ENCODE results near the gene KCNN3.
A peak's percentile ranks its signal among the peaks of the same experiment; 100 is the strongest.

The KCNN3 gene

GRCh38 chr1:154760469-154760933 lies 109.6 kb downstream of the KCNN3 start:
- H3K4me3 ChIP-seq (replicated peaks; ENCODE audit: insufficient read depth, low read length), result no peak overlapping the region
- no peak overlapping the region for H3K27ac ChIP-seq (replicated peaks)
- peak in 1 of 2 experiments; percentile 36 for DNase-seq (ENCODE audit: low read depth in 1 of 2, low spot score in 1 of 2)
- H3K27me3 ChIP-seq (ENCODE audit: insufficient read depth, poor library complexity, severe bottlenecking), result peaks cover 41% of the 10 kb centered on the region
- TF ChIP-seq GABPA (IDR thresholded peaks at IDR 0.05; ENCODE audit: low read depth), result no peak
- TF ChIP-seq, protein P1, sequence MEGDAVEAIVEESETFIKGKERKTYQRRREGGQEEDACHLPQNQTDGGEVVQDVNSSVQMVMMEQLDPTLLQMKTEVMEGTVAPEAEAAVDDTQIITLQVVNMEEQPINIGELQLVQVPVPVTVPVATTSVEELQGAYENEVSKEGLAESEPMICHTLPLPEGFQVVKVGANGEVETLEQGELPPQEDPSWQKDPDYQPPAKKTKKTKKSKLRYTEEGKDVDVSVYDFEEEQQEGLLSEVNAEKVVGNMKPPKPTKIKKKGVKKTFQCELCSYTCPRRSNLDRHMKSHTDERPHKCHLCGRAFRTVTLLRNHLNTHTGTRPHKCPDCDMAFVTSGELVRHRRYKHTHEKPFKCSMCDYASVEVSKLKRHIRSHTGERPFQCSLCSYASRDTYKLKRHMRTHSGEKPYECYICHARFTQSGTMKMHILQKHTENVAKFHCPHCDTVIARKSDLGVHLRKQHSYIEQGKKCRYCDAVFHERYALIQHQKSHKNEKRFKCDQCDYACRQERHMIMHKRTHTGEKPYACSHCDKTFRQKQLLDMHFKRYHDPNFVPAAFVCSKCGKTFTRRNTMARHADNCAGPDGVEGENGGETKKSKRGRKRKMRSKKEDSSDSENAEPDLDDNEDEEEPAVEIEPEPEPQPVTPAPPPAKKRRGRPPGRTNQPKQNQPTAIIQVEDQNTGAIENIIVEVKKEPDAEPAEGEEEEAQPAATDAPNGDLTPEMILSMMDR (IDR thresholded peaks at IDR 0.05; ENCODE audit: insufficient read depth, low read length), result peak; percentile 13

- TF ChIP-seq GABPA (IDR thresholded peaks at IDR 0.05; ENCODE audit: low read depth) (no peak), POLR2AphosphoS5 (IDR thresholded peaks at IDR 0.05; ENCODE audit: low read depth) (no peak), SPI1 (IDR thresholded peaks at IDR 0.05; ENCODE audit: borderline replicate concordance, low read depth) (no peak)
- TF ChIP-seq, protein P1 (IDR thresholded peaks at IDR 0.05; ENCODE audit: insufficient read depth, low read length), result no peak
- TF ChIP-seq, protein P2, sequence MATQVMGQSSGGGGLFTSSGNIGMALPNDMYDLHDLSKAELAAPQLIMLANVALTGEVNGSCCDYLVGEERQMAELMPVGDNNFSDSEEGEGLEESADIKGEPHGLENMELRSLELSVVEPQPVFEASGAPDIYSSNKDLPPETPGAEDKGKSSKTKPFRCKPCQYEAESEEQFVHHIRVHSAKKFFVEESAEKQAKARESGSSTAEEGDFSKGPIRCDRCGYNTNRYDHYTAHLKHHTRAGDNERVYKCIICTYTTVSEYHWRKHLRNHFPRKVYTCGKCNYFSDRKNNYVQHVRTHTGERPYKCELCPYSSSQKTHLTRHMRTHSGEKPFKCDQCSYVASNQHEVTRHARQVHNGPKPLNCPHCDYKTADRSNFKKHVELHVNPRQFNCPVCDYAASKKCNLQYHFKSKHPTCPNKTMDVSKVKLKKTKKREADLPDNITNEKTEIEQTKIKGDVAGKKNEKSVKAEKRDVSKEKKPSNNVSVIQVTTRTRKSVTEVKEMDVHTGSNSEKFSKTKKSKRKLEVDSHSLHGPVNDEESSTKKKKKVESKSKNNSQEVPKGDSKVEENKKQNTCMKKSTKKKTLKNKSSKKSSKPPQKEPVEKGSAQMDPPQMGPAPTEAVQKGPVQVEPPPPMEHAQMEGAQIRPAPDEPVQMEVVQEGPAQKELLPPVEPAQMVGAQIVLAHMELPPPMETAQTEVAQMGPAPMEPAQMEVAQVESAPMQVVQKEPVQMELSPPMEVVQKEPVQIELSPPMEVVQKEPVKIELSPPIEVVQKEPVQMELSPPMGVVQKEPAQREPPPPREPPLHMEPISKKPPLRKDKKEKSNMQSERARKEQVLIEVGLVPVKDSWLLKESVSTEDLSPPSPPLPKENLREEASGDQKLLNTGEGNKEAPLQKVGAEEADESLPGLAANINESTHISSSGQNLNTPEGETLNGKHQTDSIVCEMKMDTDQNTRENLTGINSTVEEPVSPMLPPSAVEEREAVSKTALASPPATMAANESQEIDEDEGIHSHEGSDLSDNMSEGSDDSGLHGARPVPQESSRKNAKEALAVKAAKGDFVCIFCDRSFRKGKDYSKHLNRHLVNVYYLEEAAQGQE (IDR thresholded peaks at IDR 0.05; ENCODE audit: insufficient replicate concordance, low read depth), result no peak
- Histone ChIP-seq H3K4me3 (replicated peaks; ENCODE audit: insufficient read depth, low read length) (no peak overlapping the region), H3K27ac (replicated peaks) (no peak overlapping the region), H3K27me3 (ENCODE audit: insufficient read depth, poor library complexity, severe bottlenecking) (peaks cover 40% of the 10 kb centered on the region)
- DNase-seq (ENCODE audit: low read depth in 1 of 2, low spot score in 1 of 2), result no peak
Observed at GRCh38 chr1:154759793-154760192, 110.3 kb downstream of the KCNN3 start.

DNA sequence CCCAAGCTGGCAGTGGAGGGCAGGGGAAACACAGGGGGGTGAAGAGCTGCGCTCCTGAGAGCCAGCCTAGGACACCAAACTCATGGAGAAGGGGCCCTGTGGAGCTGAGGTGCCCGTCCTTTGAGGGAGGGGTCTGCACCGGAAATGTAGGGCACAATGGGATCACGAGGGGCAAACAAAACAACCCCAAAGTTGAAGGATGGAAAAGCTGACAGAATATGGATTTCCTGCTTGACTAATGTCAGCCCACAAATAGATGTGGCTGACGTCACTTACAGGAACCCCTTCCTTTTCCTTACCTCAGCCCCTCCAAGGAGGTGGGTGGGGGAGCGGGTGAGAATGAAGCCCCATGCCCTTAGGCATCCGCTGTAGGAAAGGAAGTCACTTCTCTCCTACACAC lies 110.9 kb downstream of the KCNN3 start:
- H3K27ac ChIP-seq (replicated peaks), result no peak overlapping the region

More for the DNA sequence above, 110.9 kb downstream of the KCNN3 start:
- Histone ChIP-seq H3K4me3 (replicated peaks; ENCODE audit: insufficient read depth, low read length) (no peak overlapping the region), H3K27me3 (ENCODE audit: insufficient read depth, poor library complexity, severe bottlenecking) (peaks cover 34% of the 10 kb centered on the region)
- TF ChIP-seq, protein P2 (IDR thresholded peaks at IDR 0.05; ENCODE audit: insufficient replicate concordance, low read depth), result no peak
- TF ChIP-seq SPI1 (IDR thresholded peaks at IDR 0.05; ENCODE audit: borderline replicate concordance, low read depth), result no peak
- no peak for TF ChIP-seq GABPA (IDR thresholded peaks at IDR 0.05; ENCODE audit: low read depth)
- TF ChIP-seq POLR2AphosphoS5 (IDR thresholded peaks at IDR 0.05; ENCODE audit: low read depth), result no peak
- TF ChIP-seq, protein P1 (IDR thresholded peaks at IDR 0.05; ENCODE audit: insufficient read depth, low read length), result no peak
- no peak for DNase-seq (ENCODE audit: low read depth in 1 of 2, low spot score in 1 of 2)
